HG03025 (cell line): ENCODE data around the gene KLHL29.

Source experiments
- ATAC-seq: cut with Tn5 transposase; IDR thresholded peaks from one replicate; pipeline ENCODE4 v1.9.1; 2021; ENCODE audit warnings: mild to moderate bottlenecking, moderate library complexity; ENCODE audit not compliant: unreplicated experiment, low FRiP score

KLHL29 gene

GRCh38 chr2:23465936-23466335, 81.0 kb downstream of the KLHL29 start:
- ATAC-seq: no peak

- ATAC-seq: no peak
These were observed 82.6 kb downstream of the KLHL29 start for GRCh38 chr2:23467618-23468017.

- no peak for ATAC-seq
These were observed 83.6 kb downstream of the KLHL29 start for GRCh38 chr2:23468474-23469141.

GRCh38 chr2:23469142-23469540, 84.2 kb downstream of the KLHL29 start:
- no peak for ATAC-seq

- ATAC-seq: no peak
These were observed 90.1 kb downstream of the KLHL29 start for GRCh38 chr2:23475036-23475435.

- ATAC-seq: no peak
These were observed 90.5 kb downstream of the KLHL29 start for GRCh38 chr2:23475473-23475872.

GRCh38 chr2:23476786-23477185, 91.8 kb downstream of the KLHL29 start:
- no peak for ATAC-seq

- no peak for ATAC-seq
These were observed 92.4 kb downstream of the KLHL29 start for GRCh38 chr2:23477392-23477791.

- ATAC-seq: no peak
These were observed 93.3 kb downstream of the KLHL29 start for GRCh38 chr2:23478087-23478932.

- no peak for ATAC-seq
These were observed 94.1 kb downstream of the KLHL29 start for GRCh38 chr2:23478933-23479683.

GRCh38 chr2:23480957-23481797, 96.2 kb downstream of the KLHL29 start:
- ATAC-seq: no peak

- ATAC-seq: no peak
These were observed 97.2 kb downstream of the KLHL29 start for GRCh38 chr2:23482188-23482587.

- ATAC-seq: no peak
These were observed 97.6 kb downstream of the KLHL29 start for GRCh38 chr2:23482607-23483006.

GRCh38 chr2:23483791-23484190, 98.8 kb downstream of the KLHL29 start:
- no peak for ATAC-seq

GRCh38 chr2:23484275-23484674, 99.3 kb downstream of the KLHL29 start:
- ATAC-seq: no peak

- ATAC-seq: no peak
These were observed 99.8 kb downstream of the KLHL29 start for GRCh38 chr2:23484767-23485166.

- no peak for ATAC-seq
These were observed 100.3 kb downstream of the KLHL29 start for GRCh38 chr2:23485261-23485660.

- ATAC-seq: no peak
These were observed 101.1 kb downstream of the KLHL29 start for GRCh38 chr2:23485841-23486683.

- ATAC-seq: no peak
These were observed 101.7 kb downstream of the KLHL29 start for GRCh38 chr2:23486684-23487075.
